Measurements from ENCODE around the gene ELL2. TPM values are rescaled to one million over a fixed set of nuclear protein-coding genes. Genes with fewer than 3 reads are reported as not detected.

ELL2 gene
- total and polyA plus RNA-seq, 2 donors from 2014 or later, result 10.1 to 37.2 TPM

DNA sequence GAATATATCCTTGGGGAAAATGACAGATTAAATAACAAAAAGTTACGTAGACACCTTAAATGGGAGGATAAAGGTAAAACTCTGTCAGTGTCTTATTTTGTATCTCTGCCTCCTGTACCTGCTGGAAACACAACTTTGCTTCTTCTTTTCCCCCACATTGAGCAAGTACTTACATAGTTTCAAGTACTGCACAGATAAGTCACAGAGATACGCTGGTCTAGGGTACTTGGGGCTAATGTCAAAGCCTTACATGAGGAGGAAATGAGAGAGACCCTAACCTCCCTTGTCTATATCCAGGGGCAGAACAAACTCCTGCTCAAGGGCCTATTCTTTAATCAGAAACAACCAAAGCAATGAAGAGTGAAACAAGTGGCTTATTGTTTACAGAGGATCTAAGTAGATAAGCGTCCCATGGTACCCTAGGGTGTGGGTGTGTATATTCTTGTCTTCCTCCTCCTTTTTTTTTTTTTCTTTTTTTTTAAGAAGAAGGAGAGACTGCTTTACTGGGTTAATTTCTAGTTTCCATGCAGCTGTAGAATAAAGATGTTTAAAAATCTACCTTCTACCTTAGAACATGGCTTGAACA is 43.1 kb downstream of the ELL2 start:
- no peaks in the 10 kb centered on the region for H3K9me3 ChIP-seq (ENCODE audit: control insufficient read depth in 2 of 3, insufficient read depth in 1 of 3, low read length in 3 of 3)
- H3K27ac ChIP-seq (ENCODE audit: low read depth in 2 of 2, low read length in 2 of 2), result no peak overlapping the region
- H3K4me3 ChIP-seq (ENCODE audit: low read length in 3 of 3), result no peak overlapping the region
- FAIRE-seq, result no peak
- H3K27me3 ChIP-seq (ENCODE audit: control insufficient read depth, insufficient read depth, low read length), result no peaks in the 10 kb centered on the region
- intact Hi-C loops (cut with DNase I), result no loop called here
- TF ChIP-seq, protein P1, sequence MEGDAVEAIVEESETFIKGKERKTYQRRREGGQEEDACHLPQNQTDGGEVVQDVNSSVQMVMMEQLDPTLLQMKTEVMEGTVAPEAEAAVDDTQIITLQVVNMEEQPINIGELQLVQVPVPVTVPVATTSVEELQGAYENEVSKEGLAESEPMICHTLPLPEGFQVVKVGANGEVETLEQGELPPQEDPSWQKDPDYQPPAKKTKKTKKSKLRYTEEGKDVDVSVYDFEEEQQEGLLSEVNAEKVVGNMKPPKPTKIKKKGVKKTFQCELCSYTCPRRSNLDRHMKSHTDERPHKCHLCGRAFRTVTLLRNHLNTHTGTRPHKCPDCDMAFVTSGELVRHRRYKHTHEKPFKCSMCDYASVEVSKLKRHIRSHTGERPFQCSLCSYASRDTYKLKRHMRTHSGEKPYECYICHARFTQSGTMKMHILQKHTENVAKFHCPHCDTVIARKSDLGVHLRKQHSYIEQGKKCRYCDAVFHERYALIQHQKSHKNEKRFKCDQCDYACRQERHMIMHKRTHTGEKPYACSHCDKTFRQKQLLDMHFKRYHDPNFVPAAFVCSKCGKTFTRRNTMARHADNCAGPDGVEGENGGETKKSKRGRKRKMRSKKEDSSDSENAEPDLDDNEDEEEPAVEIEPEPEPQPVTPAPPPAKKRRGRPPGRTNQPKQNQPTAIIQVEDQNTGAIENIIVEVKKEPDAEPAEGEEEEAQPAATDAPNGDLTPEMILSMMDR (IDR thresholded peaks at IDR 0.05; ENCODE audit: borderline replicate concordance, extremely low read depth, insufficient read depth), result no peak
- H3K4me1 ChIP-seq (ENCODE audit: control insufficient read depth in 2 of 3, insufficient read depth in 2 of 3, low read depth in 1 of 3, low read length in 3 of 3), result no peaks in the 10 kb centered on the region
- DNase-seq, result no peak
- no peaks in the 10 kb centered on the region for H3K36me3 ChIP-seq (ENCODE audit: control insufficient read depth in 2 of 3, insufficient read depth in 3 of 3, low read length in 3 of 3)
- H3K9ac ChIP-seq (ENCODE audit: low read length in 3 of 3), result no peak overlapping the region

DNA sequence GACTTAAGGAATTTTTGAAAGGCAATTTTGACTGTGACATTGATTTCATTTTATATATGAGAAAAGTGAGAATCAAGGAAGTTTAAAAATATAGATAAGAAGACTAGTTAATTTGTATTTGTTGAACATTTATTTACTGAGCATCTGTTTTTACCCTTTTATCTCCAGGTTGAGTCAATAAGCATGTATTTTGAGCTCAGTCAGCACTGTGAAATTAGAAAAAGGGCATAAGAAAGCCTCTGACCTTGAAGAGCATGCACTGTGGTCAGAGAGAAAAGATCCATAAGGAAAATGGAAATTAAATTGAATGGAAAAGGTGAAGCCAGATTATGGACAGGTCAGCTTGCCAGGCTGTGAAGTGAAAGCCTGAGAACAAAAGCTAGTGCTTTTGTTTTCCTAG is 44.4 kb downstream of the ELL2 start:
- Histone ChIP-seq H3K9ac (ENCODE audit: low read length in 3 of 3) (no peak overlapping the region), H3K4me3 (ENCODE audit: low read length in 3 of 3) (no peak overlapping the region), H3K27me3 (ENCODE audit: control insufficient read depth, insufficient read depth, low read length) (no peaks in the 10 kb centered on the region), H3K36me3 (ENCODE audit: control insufficient read depth in 2 of 3, insufficient read depth in 3 of 3, low read length in 3 of 3) (no peaks in the 10 kb centered on the region), H3K9me3 (ENCODE audit: control insufficient read depth in 2 of 3, insufficient read depth in 1 of 3, low read length in 3 of 3) (no peaks in the 10 kb centered on the region), H3K27ac (ENCODE audit: low read depth in 2 of 2, low read length in 2 of 2) (no peak overlapping the region), H3K4me1 (ENCODE audit: control insufficient read depth in 2 of 3, insufficient read depth in 2 of 3, low read depth in 1 of 3, low read length in 3 of 3) (no peaks in the 10 kb centered on the region)
- no peak for FAIRE-seq
- TF ChIP-seq, protein P1 (IDR thresholded peaks at IDR 0.05; ENCODE audit: borderline replicate concordance, extremely low read depth, insufficient read depth), result no peak
- intact Hi-C loops (cut with DNase I), result no loop called here
- DNase-seq, result no peak

DNA sequence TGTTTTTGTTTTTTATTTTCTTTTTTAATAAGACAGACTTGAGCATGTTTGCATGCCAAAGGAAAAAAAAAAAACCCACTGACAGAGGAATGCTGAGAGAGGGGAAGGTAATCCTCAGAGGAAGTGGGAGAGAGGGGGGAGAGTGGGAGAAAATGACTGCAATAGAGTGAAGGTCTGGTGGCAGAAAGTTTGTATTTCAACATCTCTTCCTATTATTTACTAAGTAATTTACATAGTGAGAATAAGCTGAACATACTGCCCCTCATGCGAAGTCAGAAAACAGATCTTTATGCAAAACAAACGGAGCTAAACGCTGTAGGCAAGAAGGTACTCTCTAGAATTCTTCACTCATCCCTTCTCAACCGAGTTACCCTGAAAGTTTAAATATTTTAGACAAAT is 45.0 kb downstream of the ELL2 start:
- no peak for FAIRE-seq
- Histone ChIP-seq H3K9ac (ENCODE audit: low read length in 3 of 3) (no peak overlapping the region), H3K9me3 (ENCODE audit: control insufficient read depth in 2 of 3, insufficient read depth in 1 of 3, low read length in 3 of 3) (no peaks in the 10 kb centered on the region), H3K4me1 (ENCODE audit: control insufficient read depth in 2 of 3, insufficient read depth in 2 of 3, low read depth in 1 of 3, low read length in 3 of 3) (no peaks in the 10 kb centered on the region), H3K27me3 (ENCODE audit: control insufficient read depth, insufficient read depth, low read length) (no peaks in the 10 kb centered on the region), H3K27ac (ENCODE audit: low read depth in 2 of 2, low read length in 2 of 2) (no peak overlapping the region), H3K4me3 (ENCODE audit: low read length in 3 of 3) (no peak overlapping the region), H3K36me3 (ENCODE audit: control insufficient read depth in 2 of 3, insufficient read depth in 3 of 3, low read length in 3 of 3) (no peaks in the 10 kb centered on the region)
- intact Hi-C loops (cut with DNase I), result no loop called here
- DNase-seq, result no peak
- TF ChIP-seq, protein P1 (IDR thresholded peaks at IDR 0.05; ENCODE audit: borderline replicate concordance, extremely low read depth, insufficient read depth), result no peak
